GM21423 (cell line): ENCODE results near the gene WDR91.

Source experiments
- ATAC-seq: cut with Tn5 transposase; IDR thresholded peaks from one replicate; pipeline ENCODE4 v1.9.1; 2021; ENCODE audit warnings: mild to moderate bottlenecking, moderate library complexity; ENCODE audit not compliant: unreplicated experiment

Gene WDR91

GRCh38 chr7:135164357-135165061 is 46.8 kb downstream of the WDR91 start:
- ATAC-seq: no peak

GRCh38 chr7:135162382-135163001 is 48.8 kb downstream of the WDR91 start:
- no peak for ATAC-seq

GRCh38 chr7:135161669-135162068 is 49.7 kb downstream of the WDR91 start:
- ATAC-seq: no peak

GRCh38 chr7:135160858-135161653 is 50.3 kb downstream of the WDR91 start:
- ATAC-seq: no peak

GRCh38 chr7:135160098-135160857 is 51.0 kb downstream of the WDR91 start:
- ATAC-seq: peak; percentile 45

GRCh38 chr7:135159359-135160085 is 51.8 kb downstream of the WDR91 start:
- no peak for ATAC-seq

GRCh38 chr7:135158874-135159273 is 52.5 kb downstream of the WDR91 start:
- ATAC-seq: no peak

- ATAC-seq: no peak
These were observed 53.1 kb downstream of the WDR91 start for GRCh38 chr7:135158141-135158655.

GRCh38 chr7:135156290-135156689 is 55.0 kb downstream of the WDR91 start:
- ATAC-seq: no peak

GRCh38 chr7:135154734-135155133 is 56.6 kb downstream of the WDR91 start:
- ATAC-seq: no peak

- no peak for ATAC-seq
These were observed 58.9 kb downstream of the WDR91 start for GRCh38 chr7:135152442-135152841.

- peak; percentile 25 for ATAC-seq
These were observed 59.8 kb downstream of the WDR91 start for GRCh38 chr7:135151533-135151932.

GRCh38 chr7:135151132-135151531 is 60.2 kb downstream of the WDR91 start:
- ATAC-seq: no peak

- ATAC-seq: no peak
These were observed 61.1 kb downstream of the WDR91 start for GRCh38 chr7:135150072-135150782.

GRCh38 chr7:135147899-135148721 is 63.2 kb downstream of the WDR91 start, which contains the start of gene TMEM140:
Gene TMEM140, plus strand, starts transcription at chr7:135148072. Its CDS starts 16,370 bp downstream, at chr7:135164442.
- peak; percentile 67 for ATAC-seq

GRCh38 chr7:135147341-135147898 is 63.9 kb downstream of the WDR91 start:
- no peak for ATAC-seq

- no peak for ATAC-seq
These were observed 67.2 kb downstream of the WDR91 start for GRCh38 chr7:135143885-135144668.
